Embryonic facial prominence (tissue), 1 donor: ENCODE measurements around the gene ITPR3.

ENCODE experiments used
- DNase-seq: peaks from one replicate; pipeline ENCODE4 v3.0.0-alpha.2; 2016; ENCODE audit errors: extremely low spot score

ITPR3 gene

GRCh38 chr6:33737267-33738026 is 116.3 kb downstream of the ITPR3 start:
- no peak for DNase-seq

- no peak for DNase-seq
These were observed 117.0 kb downstream of the ITPR3 start for GRCh38 chr6:33738153-33738552.

- no peak for DNase-seq
These were observed 117.8 kb downstream of the ITPR3 start for GRCh38 chr6:33738879-33739278.

DNA sequence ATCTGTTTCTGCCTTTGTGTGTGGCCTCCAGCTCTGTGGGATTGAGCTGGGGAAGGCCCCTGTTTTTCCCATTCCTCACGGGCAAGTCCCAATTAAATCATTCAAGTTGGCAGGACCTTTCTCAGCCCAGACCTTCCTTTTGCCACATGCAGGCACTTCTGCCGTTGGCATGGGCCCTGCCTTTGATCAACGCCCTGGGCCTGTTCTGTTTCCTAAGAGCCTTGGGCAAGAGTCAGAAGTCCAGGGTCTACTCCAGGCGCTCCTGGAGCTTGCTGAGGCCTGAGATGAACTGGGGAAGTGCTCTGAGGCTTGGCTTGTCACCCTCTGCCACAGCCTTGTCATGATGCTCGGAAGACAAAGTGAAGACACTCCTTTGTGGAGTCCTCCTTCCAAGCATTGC is 118.4 kb downstream of the ITPR3 start:
- no peak for DNase-seq

DNA sequence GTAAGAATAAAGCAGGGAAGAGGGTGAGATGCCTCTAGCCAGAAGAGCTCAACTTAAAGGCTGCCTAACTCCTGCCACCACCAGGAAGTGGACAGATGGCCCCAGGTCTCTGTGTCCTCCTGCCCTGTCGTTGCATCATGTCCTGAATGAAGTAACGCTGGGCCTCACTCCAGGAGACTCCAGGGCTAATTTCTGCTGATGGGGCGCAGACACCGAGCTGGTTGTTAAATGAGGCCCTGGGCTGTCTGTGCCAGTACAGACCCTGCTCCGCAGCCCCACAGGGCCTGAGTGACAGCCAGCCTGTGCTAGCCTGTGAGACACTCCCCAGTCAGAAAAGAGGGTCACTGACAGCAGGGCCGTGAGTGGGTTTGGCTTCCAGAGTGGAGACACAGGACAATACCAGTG is 119.1 kb downstream of the ITPR3 start:
- DNase-seq = no peak

DNA sequence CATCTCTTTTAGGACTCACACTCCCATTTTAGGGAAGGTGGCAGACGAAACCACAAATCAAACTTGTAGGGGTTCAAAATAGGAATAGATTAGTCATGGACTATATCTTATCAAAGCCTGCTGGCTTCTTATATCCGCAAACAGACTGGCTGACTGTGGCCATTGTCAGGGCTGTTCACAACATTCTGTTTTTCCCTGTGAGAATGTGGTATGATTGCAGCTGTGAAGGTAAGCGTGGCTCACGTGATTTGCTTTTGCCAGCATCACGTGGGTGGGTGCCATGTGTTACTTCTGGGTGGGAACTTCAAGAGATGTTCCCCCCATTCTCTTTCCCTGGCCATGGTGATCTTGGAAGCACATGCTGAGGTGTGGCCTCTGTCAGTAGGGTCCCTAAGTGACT is 119.7 kb downstream of the ITPR3 start:
- no peak for DNase-seq

- no peak for DNase-seq
These were observed 121.0 kb downstream of the ITPR3 start for GRCh38 chr6:33742092-33742491.

DNA sequence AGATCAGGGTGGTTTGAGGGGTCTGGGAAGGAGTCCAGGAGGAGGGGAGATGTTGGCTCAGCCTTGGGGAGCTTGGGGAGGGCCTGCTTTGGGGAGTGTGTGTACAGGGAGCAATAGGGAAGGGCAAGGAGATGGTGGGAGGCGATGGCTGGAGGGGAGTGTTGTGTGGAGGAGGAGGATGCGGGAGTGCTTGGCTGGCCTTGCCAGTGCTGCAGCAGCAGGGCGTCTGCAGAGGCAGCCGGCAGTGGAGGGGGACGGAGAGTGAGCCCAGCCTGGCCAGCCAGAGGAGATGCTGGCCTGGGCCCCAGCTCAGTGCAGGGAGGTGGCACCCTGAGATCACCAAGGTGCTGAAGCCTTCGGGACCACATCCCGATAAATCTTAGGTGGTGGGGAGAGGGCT is 121.7 kb downstream of the ITPR3 start:
- no peak for DNase-seq

GRCh38 chr6:33744001-33744848 is 123.1 kb downstream of the ITPR3 start:
- no peak for DNase-seq

- no peak for DNase-seq
These were observed 123.9 kb downstream of the ITPR3 start for GRCh38 chr6:33744895-33745546.

DNA sequence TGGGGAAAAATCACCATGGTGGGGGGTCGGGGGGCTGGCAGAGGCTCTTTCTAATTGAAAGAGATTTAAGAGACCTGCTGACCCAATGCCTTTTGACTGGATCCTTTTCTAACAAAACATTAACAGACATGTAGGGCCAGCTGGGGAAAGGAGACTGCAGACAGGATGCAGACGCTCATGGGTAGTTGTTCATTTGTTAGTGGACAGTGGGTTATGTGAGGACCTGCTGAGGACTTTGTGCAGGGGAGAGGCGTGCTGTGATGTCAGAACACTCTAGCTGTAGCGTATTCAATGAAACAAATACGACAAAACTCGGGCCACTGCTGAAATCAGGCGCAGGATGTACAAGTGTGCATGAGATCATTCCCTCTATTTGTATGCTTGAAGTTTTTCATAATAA is 124.4 kb downstream of the ITPR3 start:
- DNase-seq = no peak
